H1 (cell line): ENCODE data around the gene NRXN3. TPM values are rescaled to one million over a fixed set of nuclear protein-coding genes. Genes with fewer than 3 reads are reported as not detected.

ENCODE experiments used
- ATF2 ChIP-seq: IDR thresholded peaks from 2 replicates; pipeline ENCODE4 v1.6.1; 2012; ENCODE audit warnings: low read length, inconsistent platforms
- CBX8 ChIP-seq: fragments of 300-800, 300-1000 bp; sonication (generic); IDR thresholded peaks from 2 replicates; pipeline ENCODE4 v1.7.1; 2016; ENCODE audit warnings: low read depth, low read length, borderline replicate concordance
- NRF1 ChIP-seq: IDR thresholded peaks from 2 replicates; pipeline ENCODE4 v1.6.1; 2011; ENCODE audit warnings: mild to moderate bottlenecking, low read depth, low read length, improper control_type of control experiment
- RAD21 ChIP-seq, 2 experiments: IDR thresholded peaks in 1 of 2; conservative IDR thresholded peaks in 1 of 2; 2 replicates each; pipeline ENCODE4 v1.6.1; 2011; ENCODE audit warnings: low read depth in 2 of 2, low read length in 2 of 2, improper control_type of control experiment in 1 of 2, inconsistent platforms in 1 of 2, mild to moderate bottlenecking in 1 of 2, moderate library complexity in 1 of 2
- polyA plus RNA-seq, 7 experiments: library from polyadenylated mRNA; depleted of rRNA in 3 of 7; stranded (reverse) in 5 of 7; unstranded in 2 of 7; fragments of >200 nt in 5 of 7; fragments of 200-250 nt in 2 of 7; gene quantifications; 1 replicate in 5 of 7; 2 replicates in 1 of 7; 4 replicates in 1 of 7; pipeline versions ENCODE4 v1.2.1 to v1.2.3, GENCODE V29; 2011 to 2013; ENCODE audit warnings: missing spikeins in 2 of 7, mixed read lengths in 2 of 7
- total RNA-seq: library from RNA; stranded (reverse); fragmentation: NEBNext Ultra II Directional; extraction: Animal tissue kit (Norgen Biotek cat#: 25700); gene quantifications from 2 replicates; pipeline ENCODE4 v1.2.1, GENCODE V29; 2021

The NRXN3 gene
- total and polyA plus RNA-seq, 2 of the 8 experiments (the other 6 are each of a cell fraction or from before 2014, with no cell fraction given), result 2.6 to 4.1 TPM

DNA sequence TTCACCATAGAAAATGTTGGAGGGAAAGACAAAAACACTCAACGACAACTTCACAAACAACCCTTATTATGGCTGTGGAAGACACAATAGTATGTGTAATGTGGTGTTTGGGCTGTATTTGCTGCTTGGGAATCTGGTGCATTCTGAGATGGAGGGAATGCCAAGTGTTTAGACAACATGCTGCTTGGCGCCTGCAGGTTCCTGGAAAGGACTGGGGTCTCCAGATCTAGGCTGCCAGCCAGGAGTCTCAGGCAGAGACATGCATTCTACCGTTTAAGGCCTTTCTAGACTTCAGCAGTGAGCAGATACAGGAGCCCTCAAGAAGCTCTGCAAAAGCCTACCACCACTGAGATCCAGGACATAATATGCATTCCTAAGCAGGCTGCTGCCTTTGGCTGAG is 418.7 kb downstream of the NRXN3 start (continued):
- no peak for TF ChIP-seq ATF2
- TF ChIP-seq NRF1, result no peak
- TF ChIP-seq CBX8, result no peak
- no peak for TF ChIP-seq RAD21 (IDR thresholded peaks at IDR 0.05 in 1 of 2, conservative IDR thresholded peaks at IDR 0.05 in 1 of 2; ENCODE audit: low read depth in 2 of 2, low read length in 2 of 2)
- TF ChIP-seq, all 59 proteins: peak for 0
